Astrocyte (in vitro differentiated cells and primary cell): ENCODE data around the gene PLXNC1. TPM values are rescaled to one million over a fixed set of nuclear protein-coding genes. Genes with fewer than 3 reads are reported as not detected.

Source experiments
- DNase-seq: peaks from one replicate; pipeline ENCODE4 v3.0.0-alpha.2; 2010; ENCODE audit warnings: low read depth
- FAIRE-seq: peaks from 2 replicates; lab custom pipeline; 2011; peaks lifted over from hg19 to GRCh38; lab: Jason Lieb, UNC
- H2AFZ ChIP-seq: 2 replicates; pipeline ENCODE4 v1.6.0; 2012; ENCODE audit warnings: low read depth, low read length, inconsistent platforms
- H3K27ac ChIP-seq: 2 replicates; pipeline ENCODE4 v1.5.1; 2011; ENCODE audit warnings: low read depth, low read length, inconsistent platforms
- H3K27me3 ChIP-seq: 2 replicates; pipeline ENCODE4 v1.6.0; 2011; ENCODE audit warnings: low read length, inconsistent platforms; ENCODE audit not compliant: insufficient read depth
- H3K36me3 ChIP-seq: 2 replicates; pipeline ENCODE4 v1.5.1; 2011; ENCODE audit warnings: low read length, inconsistent platforms; ENCODE audit not compliant: insufficient read depth
- H3K4me1 ChIP-seq: 2 replicates; pipeline ENCODE4 v1.5.1; 2011; ENCODE audit warnings: low read length, inconsistent platforms; ENCODE audit not compliant: insufficient read depth
- H3K4me2 ChIP-seq: 2 replicates; pipeline ENCODE4 v1.6.0; 2012; ENCODE audit warnings: low read length, inconsistent platforms
- H3K4me3 ChIP-seq: 2 replicates; pipeline ENCODE4 v1.5.1; 2011; ENCODE audit warnings: low read depth, mild to moderate bottlenecking, low read length, inconsistent platforms; ENCODE audit not compliant: insufficient read depth
- H3K79me2 ChIP-seq: 2 replicates; pipeline ENCODE4 v1.6.0; 2012; ENCODE audit warnings: mild to moderate bottlenecking, low read length, inconsistent platforms; ENCODE audit not compliant: insufficient read depth
- H3K9ac ChIP-seq: 2 replicates; pipeline ENCODE4 v1.6.0; 2012; ENCODE audit warnings: mild to moderate bottlenecking, low read length, inconsistent platforms
- H3K9me3 ChIP-seq: 2 replicates; pipeline ENCODE4 v1.5.1; 2012; ENCODE audit warnings: low read depth, mild to moderate bottlenecking, low read length, inconsistent platforms; ENCODE audit not compliant: insufficient read depth
- H4K20me1 ChIP-seq: 2 replicates; pipeline ENCODE4 v1.6.0; 2012; ENCODE audit warnings: low read length, inconsistent platforms; ENCODE audit not compliant: insufficient read depth
- H3K27ac Mint-ChIP-seq: one replicate; pipeline ENCODE4 v1.8.0; 2021; ENCODE audit warnings: mild to moderate bottlenecking, mixed read lengths; ENCODE audit not compliant: unreplicated experiment
- H3K27me3 Mint-ChIP-seq: one replicate; pipeline ENCODE4 v1.8.0; 2021; ENCODE audit warnings: low read depth, mixed read lengths; ENCODE audit not compliant: unreplicated experiment
- H3K36me3 Mint-ChIP-seq: one replicate; pipeline ENCODE4 v1.8.0; 2021; ENCODE audit warnings: low read depth, mixed read lengths; ENCODE audit not compliant: unreplicated experiment
- H3K4me1 Mint-ChIP-seq: one replicate; pipeline ENCODE4 v1.8.0; 2021; ENCODE audit warnings: low read depth, mixed read lengths; ENCODE audit not compliant: unreplicated experiment
- H3K4me3 Mint-ChIP-seq: one replicate; pipeline ENCODE4 v1.8.0; 2021; ENCODE audit warnings: mild to moderate bottlenecking, moderate library complexity, mixed read lengths; ENCODE audit not compliant: unreplicated experiment
- H3K9me3 Mint-ChIP-seq: one replicate; pipeline ENCODE4 v1.8.0; 2021; ENCODE audit warnings: mild to moderate bottlenecking, mixed read lengths; ENCODE audit not compliant: unreplicated experiment
- EZH2 ChIP-seq: IDR thresholded peaks from 2 replicates; pipeline ENCODE4 v1.6.1; 2012; ENCODE audit warnings: mild to moderate bottlenecking, low read length, inconsistent platforms; ENCODE audit not compliant: insufficient read depth
- total RNA-seq: library from RNA; stranded (reverse); gene quantifications from 2 replicates; pipeline ENCODE4 v1.2.1, GENCODE V29; 2021
- TF ChIP-seq, protein P1 (sequence below): IDR thresholded peaks from 2 replicates; pipeline ENCODE4 v1.5.1; 2011; ENCODE audit warnings: low read depth, mild to moderate bottlenecking, inconsistent platforms, low read length, moderate library complexity; ENCODE audit not compliant: insufficient read depth

Gene PLXNC1
- total RNA-seq, 1 donor from 2014 or later, result 6.9 TPM

GRCh38 chr12:94229902-94230301 is 81.5 kb downstream of the PLXNC1 start:
- no peaks in the 10 kb centered on the region for H3K27me3 Mint-ChIP-seq
- H3K36me3 Mint-ChIP-seq, result no peaks in the 10 kb centered on the region

GRCh38 chr12:94230357-94230905 is 82.1 kb downstream of the PLXNC1 start:
- FAIRE-seq, result peak; percentile 67
- Histone ChIP-seq H3K4me3 (no peak overlapping the region), H3K9ac (no peak overlapping the region), H3K27ac (no peak overlapping the region), H3K9me3 (no peaks in the 10 kb centered on the region), H3K4me2 (no peak overlapping the region), H3K27me3 (peaks cover 3% of the 10 kb centered on the region), H4K20me1 (no peaks in the 10 kb centered on the region), H3K36me3 (no peaks in the 10 kb centered on the region), H2AFZ (no peak overlapping the region), H3K4me1 (no peaks in the 10 kb centered on the region), H3K79me2 (no peaks in the 10 kb centered on the region)
- H3K4me3 Mint-ChIP-seq, result no peak overlapping the region
- H3K27ac Mint-ChIP-seq, result no peak overlapping the region
- no peaks in the 10 kb centered on the region for H3K27me3 Mint-ChIP-seq
- no peak for DNase-seq
- H3K9me3 Mint-ChIP-seq, result no peaks in the 10 kb centered on the region
- no peak for TF ChIP-seq EZH2
- TF ChIP-seq, protein P1, sequence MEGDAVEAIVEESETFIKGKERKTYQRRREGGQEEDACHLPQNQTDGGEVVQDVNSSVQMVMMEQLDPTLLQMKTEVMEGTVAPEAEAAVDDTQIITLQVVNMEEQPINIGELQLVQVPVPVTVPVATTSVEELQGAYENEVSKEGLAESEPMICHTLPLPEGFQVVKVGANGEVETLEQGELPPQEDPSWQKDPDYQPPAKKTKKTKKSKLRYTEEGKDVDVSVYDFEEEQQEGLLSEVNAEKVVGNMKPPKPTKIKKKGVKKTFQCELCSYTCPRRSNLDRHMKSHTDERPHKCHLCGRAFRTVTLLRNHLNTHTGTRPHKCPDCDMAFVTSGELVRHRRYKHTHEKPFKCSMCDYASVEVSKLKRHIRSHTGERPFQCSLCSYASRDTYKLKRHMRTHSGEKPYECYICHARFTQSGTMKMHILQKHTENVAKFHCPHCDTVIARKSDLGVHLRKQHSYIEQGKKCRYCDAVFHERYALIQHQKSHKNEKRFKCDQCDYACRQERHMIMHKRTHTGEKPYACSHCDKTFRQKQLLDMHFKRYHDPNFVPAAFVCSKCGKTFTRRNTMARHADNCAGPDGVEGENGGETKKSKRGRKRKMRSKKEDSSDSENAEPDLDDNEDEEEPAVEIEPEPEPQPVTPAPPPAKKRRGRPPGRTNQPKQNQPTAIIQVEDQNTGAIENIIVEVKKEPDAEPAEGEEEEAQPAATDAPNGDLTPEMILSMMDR, result no peak
- H3K36me3 Mint-ChIP-seq, result no peaks in the 10 kb centered on the region
- peaks cover 4% of the 10 kb centered on the region for H3K4me1 Mint-ChIP-seq

More at GRCh38 chr12:94229902-94230301, 81.5 kb downstream of the PLXNC1 start:
- Mint-ChIP-seq H3K27ac (no peak overlapping the region), H3K4me1 (peaks cover 4% of the 10 kb centered on the region), H3K4me3 (no peak overlapping the region), H3K9me3 (no peaks in the 10 kb centered on the region)
- Histone ChIP-seq H3K9me3 (no peaks in the 10 kb centered on the region), H3K27me3 (peaks cover 3% of the 10 kb centered on the region), H3K27ac (no peak overlapping the region), H3K79me2 (no peaks in the 10 kb centered on the region), H3K9ac (no peak overlapping the region), H3K4me2 (no peak overlapping the region), H3K4me1 (no peaks in the 10 kb centered on the region), H4K20me1 (no peaks in the 10 kb centered on the region), H3K4me3 (no peak overlapping the region), H3K36me3 (no peaks in the 10 kb centered on the region), H2AFZ (no peak overlapping the region)
- DNase-seq, result no peak
- no peak for FAIRE-seq
- TF ChIP-seq, protein P1, result no peak
- TF ChIP-seq EZH2, result no peak

- H3K9ac ChIP-seq, result no peak overlapping the region
- Mint-ChIP-seq H3K36me3 (no peaks in the 10 kb centered on the region), H3K4me3 (no peak overlapping the region), H3K4me1 (peaks cover 4% of the 10 kb centered on the region), H3K27ac (no peak overlapping the region), H3K9me3 (no peaks in the 10 kb centered on the region), H3K27me3 (peaks cover 3% of the 10 kb centered on the region)
- H3K4me2 ChIP-seq, result no peak overlapping the region
- H3K9me3 ChIP-seq, result no peaks in the 10 kb centered on the region
- no peaks in the 10 kb centered on the region for H4K20me1 ChIP-seq
- H3K27me3 ChIP-seq, result peaks cover 5% of the 10 kb centered on the region
- no peak overlapping the region for H3K4me3 ChIP-seq
- no peak overlapping the region for H2AFZ ChIP-seq
- no peaks in the 10 kb centered on the region for H3K36me3 ChIP-seq
- no peak for FAIRE-seq
- no peaks in the 10 kb centered on the region for H3K79me2 ChIP-seq
- H3K4me1 ChIP-seq, result no peaks in the 10 kb centered on the region
- no peak for DNase-seq
- no peak overlapping the region for H3K27ac ChIP-seq
- no peak for TF ChIP-seq EZH2
- TF ChIP-seq, protein P1, result no peak
Measured at GRCh38 chr12:94231709-94232108, 83.3 kb downstream of the PLXNC1 start.
